ENCODE results near the gene ACAP2.

- TF ChIP-seq SP1 (IDR thresholded peaks at IDR 0.05) = no peak
- TF ChIP-seq HDGF (IDR thresholded peaks at IDR 0.05; ENCODE audit: borderline replicate concordance) = no peak
- no peak for TF ChIP-seq BHLHE40 (IDR thresholded peaks at IDR 0.05; ENCODE audit: borderline replicate concordance)
- no peak for TF ChIP-seq ELF4 (IDR thresholded peaks at IDR 0.05)
- TF ChIP-seq, protein P1, sequence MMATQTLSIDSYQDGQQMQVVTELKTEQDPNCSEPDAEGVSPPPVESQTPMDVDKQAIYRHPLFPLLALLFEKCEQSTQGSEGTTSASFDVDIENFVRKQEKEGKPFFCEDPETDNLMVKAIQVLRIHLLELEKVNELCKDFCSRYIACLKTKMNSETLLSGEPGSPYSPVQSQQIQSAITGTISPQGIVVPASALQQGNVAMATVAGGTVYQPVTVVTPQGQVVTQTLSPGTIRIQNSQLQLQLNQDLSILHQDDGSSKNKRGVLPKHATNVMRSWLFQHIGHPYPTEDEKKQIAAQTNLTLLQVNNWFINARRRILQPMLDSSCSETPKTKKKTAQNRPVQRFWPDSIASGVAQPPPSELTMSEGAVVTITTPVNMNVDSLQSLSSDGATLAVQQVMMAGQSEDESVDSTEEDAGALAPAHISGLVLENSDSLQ (IDR thresholded peaks at IDR 0.05) = no peak
- no peak for TF ChIP-seq L3MBTL2 (conservative IDR thresholded peaks at IDR 0.05)
- no peak for TF ChIP-seq LEF1 (IDR thresholded peaks at IDR 0.05; ENCODE audit: borderline replicate concordance)
- TF ChIP-seq TARDBP (IDR thresholded peaks at IDR 0.05) = no peak
Measured at GRCh38 chr3:195249057-195249770, 193.6 kb downstream of the ACAP2 start.

Data from HEK293T (cell line).